Left lung (tissue), 14 donors: ENCODE results near the gene TRPM2. TPM values are rescaled to one million over a fixed set of nuclear protein-coding genes. Genes with fewer than 3 reads are reported as not detected.
A peak's percentile ranks its signal among the peaks of the same experiment; 100 is the strongest.

Experiments
- ATAC-seq: fragments of 200-7000 bp; cut with Tn5 transposase; one replicate; pipeline ENCODE4 v1.9.1; 2020; ENCODE audit warnings: moderate library complexity
- DNase-seq, 4 donors: peaks; one replicate each; pipeline ENCODE4 v3.0.0-alpha.2; 2013 to 2020
- H3K27ac ChIP-seq, 2 donors: fragments of 200-600 bp; sonication (generic) in 1 of 2; one replicate each; pipeline versions ENCODE4 v1.5.0 to v1.8.0; 2020 to 2021
- H3K27me3 ChIP-seq, 2 donors: fragments of 200-600 bp; sonication (generic) in 1 of 2; one replicate each; pipeline versions ENCODE4 v1.5.0 to v1.8.0; 2020 to 2021
- H3K36me3 ChIP-seq, 2 donors: fragments of 200-600 bp; sonication (generic) in 1 of 2; one replicate each; pipeline versions ENCODE4 v1.5.0 to v1.8.0; 2020 to 2021
- H3K4me1 ChIP-seq, 2 donors: fragments of 200-600 bp; one replicate each; pipeline ENCODE4 v1.8.0; 2021
- H3K4me3 ChIP-seq, 2 donors: fragments of 200-600 bp; sonication (generic) in 1 of 2; one replicate each; pipeline versions ENCODE4 v1.5.0 to v1.8.0; 2020 to 2021; ENCODE audit warnings: mild to moderate bottlenecking in 1 of 2
- H3K9me3 ChIP-seq, 2 donors: fragments of 200-600 bp; sonication (generic) in 1 of 2; one replicate each; pipeline versions ENCODE4 v1.5.0 to v1.8.0; 2020 to 2021
- intact Hi-C, 2 donors: fragments of 100-400 bp; cut with DNase I; formaldehyde crosslinking; loops; one replicate each; pipeline versions ENCODE4 v1.11.2 to v1.14.2; 2022
- long read RNA-seq, 12 donors: library from polyadenylated mRNA in 2 of 12; unstranded in 2 of 12; transcript quantifications; one replicate each; pipeline ENCODE4 v2.0.0 and lab custom pipeline, GENCODE V29; 2019 to 2026
- polyA plus RNA-seq, 6 donors: library from polyadenylated mRNA; unstranded; fragments of 120-200 nt; gene quantifications; one replicate each; pipeline ENCODE4 v1.2.1, GENCODE V29; 2013; ENCODE audit not compliant: insufficient read length in 6 of 6
- total RNA-seq, 2 donors: library from RNA; stranded (reverse); fragmentation: NEBNext Ultra II Directional; extraction: Animal tissue kit (Norgen Biotek cat#: 25700); gene quantifications; one replicate each; pipeline ENCODE4 v1.2.1, GENCODE V29; 2021
- TF ChIP-seq, protein P1 (sequence below), 2 donors: fragments of 200-600 bp; sonication (generic) in 1 of 2; IDR thresholded peaks; one replicate each; pipeline versions ENCODE4 v1.5.0 to v1.8.0; 2021; ENCODE audit warnings: antibody characterized with exemption in 2 of 2
- donor health status: DM: no; HTN: yes; CAD: no.
- donor health status: DM: no; HTN: no; CAD: no.

TRPM2 gene
- total RNA-seq (10 to 100 TPM; 11.0 to 25.6 TPM), polyA plus RNA-seq (1 to 10 TPM; 1.2 to 1.8 (median 1.5) TPM)
- long read RNA-seq, donor 1: 0 reads
- long read RNA-seq, donor 2: 0 reads
- long read RNA-seq, donor 3: 0 reads
- long read RNA-seq, donor 4, partial matches to known transcripts: 2 of 2 reads
- long read RNA-seq, donor 4, other reads (novel, unspliced or antisense): 0 of 2 reads
- long read RNA-seq, donor 5: 0 reads
- long read RNA-seq, donor 6: 0 reads
- long read RNA-seq, donor 7: 0 reads
- long read RNA-seq, donor 8: 0 reads
- long read RNA-seq, donor 9: 0 reads
- long read RNA-seq, donor 10, partial matches to known transcripts: 2 of 4 reads
- long read RNA-seq, donor 10, other reads (novel, unspliced or antisense): 2 of 4 reads
- long read RNA-seq, donor 11: 0 reads
- long read RNA-seq, donor 12: 0 reads

DNA sequence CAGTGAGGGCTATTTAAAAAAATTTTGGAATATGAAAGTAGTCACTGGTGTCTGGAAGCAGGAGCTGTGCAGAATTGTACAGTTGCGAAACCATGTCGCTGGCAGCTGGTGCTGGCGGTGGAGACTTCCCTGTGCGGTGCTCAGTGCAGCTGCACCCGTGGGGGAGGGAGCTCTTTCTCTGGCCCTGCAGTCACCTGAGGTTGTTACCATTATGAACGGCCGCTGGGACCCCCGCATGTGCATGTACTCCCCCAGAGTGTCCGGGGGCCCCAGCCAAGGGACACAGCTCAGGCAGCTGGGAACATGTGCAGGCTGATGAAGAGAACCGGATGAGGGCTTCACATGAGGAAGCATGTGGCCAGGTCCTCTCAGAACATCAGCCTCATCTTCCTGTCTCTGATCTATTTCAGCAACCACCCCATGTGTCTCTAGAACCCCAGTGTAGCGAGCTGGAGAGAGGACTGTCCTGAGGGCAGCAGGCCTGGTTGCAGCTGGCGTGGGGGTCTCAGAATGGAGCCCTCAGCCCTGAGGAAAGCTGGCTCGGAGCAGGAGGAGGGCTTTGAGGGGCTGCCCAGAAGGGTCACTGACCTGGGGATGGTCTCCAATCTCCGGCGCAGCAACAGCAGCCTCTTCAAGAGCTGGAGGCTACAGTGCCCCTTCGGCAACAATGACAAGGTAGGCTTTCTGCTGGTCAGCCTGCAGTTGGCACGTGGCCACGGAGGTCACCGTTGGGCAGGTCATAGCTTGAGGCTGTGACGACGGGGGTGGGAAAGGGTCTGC, at the start of gene TRPM2:
Gene TRPM2 (plus strand): TSS at position 431 of the 780 bp plus-strand sequence. CDS start 80 bp downstream, at position 511.
- intact Hi-C loops: no loop called here
- peaks cover 26 to 49% of the 10 kb centered on the region in 2 donors for H3K27me3 ChIP-seq
- TF ChIP-seq, protein P1, sequence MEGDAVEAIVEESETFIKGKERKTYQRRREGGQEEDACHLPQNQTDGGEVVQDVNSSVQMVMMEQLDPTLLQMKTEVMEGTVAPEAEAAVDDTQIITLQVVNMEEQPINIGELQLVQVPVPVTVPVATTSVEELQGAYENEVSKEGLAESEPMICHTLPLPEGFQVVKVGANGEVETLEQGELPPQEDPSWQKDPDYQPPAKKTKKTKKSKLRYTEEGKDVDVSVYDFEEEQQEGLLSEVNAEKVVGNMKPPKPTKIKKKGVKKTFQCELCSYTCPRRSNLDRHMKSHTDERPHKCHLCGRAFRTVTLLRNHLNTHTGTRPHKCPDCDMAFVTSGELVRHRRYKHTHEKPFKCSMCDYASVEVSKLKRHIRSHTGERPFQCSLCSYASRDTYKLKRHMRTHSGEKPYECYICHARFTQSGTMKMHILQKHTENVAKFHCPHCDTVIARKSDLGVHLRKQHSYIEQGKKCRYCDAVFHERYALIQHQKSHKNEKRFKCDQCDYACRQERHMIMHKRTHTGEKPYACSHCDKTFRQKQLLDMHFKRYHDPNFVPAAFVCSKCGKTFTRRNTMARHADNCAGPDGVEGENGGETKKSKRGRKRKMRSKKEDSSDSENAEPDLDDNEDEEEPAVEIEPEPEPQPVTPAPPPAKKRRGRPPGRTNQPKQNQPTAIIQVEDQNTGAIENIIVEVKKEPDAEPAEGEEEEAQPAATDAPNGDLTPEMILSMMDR (IDR thresholded peaks at IDR 0.05): no peak
- peak within 1 kb of the TSS; percentile 5 to 49 for H3K4me3 ChIP-seq
- ATAC-seq: peak; percentile 70
- H3K4me1 ChIP-seq: peaks cover 7 to 74% of the 10 kb centered on the region in 2 donors
- peaks cover 0 to 15% of the 10 kb centered on the region in 2 donors for H3K36me3 ChIP-seq
- H3K27ac ChIP-seq: peak within 1 kb of the TSS; percentile 70 to 96
- H3K9me3 ChIP-seq: no peaks in the 10 kb centered on the region
- DNase-seq: peak in 3 of 4 donors; percentile 72 to 89 (median 80)

DNA sequence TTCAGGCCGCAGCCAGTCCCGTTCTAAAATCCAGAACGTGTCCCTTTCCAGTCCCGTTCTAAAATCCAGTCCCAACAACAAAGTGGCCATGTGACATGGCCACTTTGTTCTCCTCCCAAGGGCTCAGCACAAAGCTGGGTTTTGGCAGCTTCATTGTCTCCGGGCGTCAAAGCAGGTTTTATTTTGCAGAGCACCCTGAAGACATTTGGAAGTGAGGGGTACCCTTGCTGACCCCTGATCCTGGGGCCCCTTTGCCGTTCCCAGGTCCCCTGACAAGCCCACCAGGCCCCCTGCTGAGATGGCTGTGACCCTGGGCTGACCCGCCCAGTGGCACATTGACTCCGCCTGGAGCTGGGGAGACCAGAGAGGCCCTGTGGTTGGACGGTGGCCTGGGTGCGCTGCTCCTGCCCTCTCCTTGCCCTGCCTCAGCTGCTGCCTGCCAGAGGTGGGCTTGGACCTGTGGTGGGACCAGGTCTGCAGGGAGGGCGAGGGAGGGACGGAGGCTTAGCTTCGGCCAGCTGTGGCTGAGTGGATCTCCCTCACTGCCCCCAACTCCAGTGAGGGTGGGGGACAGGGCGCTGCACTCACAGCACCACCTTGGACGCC, 49.3 kb upstream of the TRPM2 start:
- H3K9me3 ChIP-seq: no peaks in the 10 kb centered on the region
- intact Hi-C loops: no loop called here
- H3K4me1 ChIP-seq: peaks cover 20 to 54% of the 10 kb centered on the region in 2 donors
- no peak overlapping the region for H3K4me3 ChIP-seq
- no peak for DNase-seq
- ATAC-seq: no peak
- H3K27ac ChIP-seq: no peak overlapping the region
- TF ChIP-seq, protein P1 (IDR thresholded peaks at IDR 0.05): no peak
- peaks cover 0 to 21% of the 10 kb centered on the region in 2 donors for H3K36me3 ChIP-seq
- H3K27me3 ChIP-seq: no peaks in the 10 kb centered on the region

DNA sequence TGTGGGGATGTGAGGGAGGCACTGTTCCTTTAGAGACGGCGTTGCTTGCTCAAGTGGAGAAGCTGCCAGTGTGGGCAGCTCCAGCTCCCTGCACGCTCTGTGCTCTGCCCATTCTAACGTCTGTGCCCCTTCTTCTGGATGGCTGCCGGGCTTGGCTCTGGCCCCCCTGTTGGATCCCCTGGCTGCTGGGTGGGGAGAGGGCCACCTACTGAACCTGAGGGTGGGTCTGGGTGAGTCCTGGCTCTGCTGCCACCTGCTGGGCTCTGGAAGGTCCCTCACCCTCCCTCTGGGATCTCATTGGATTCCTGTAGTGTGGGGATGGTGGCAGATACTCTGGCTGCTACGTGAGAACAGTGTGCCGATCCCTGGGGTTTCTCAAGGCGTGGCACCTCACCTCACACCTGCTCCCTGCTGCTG, 48.5 kb upstream of the TRPM2 start:
- no peak overlapping the region for H3K27ac ChIP-seq
- no peak overlapping the region for H3K4me3 ChIP-seq
- TF ChIP-seq, protein P1 (IDR thresholded peaks at IDR 0.05): peak; percentile 35 to 40
- H3K9me3 ChIP-seq: no peaks in the 10 kb centered on the region
- H3K27me3 ChIP-seq: no peaks in the 10 kb centered on the region
- intact Hi-C loops: no loop called here
- peaks cover 17 to 49% of the 10 kb centered on the region in 2 donors for H3K4me1 ChIP-seq
- DNase-seq (peak in 2 of 4 donors; percentile 24 to 61), ATAC-seq (peak; percentile 11)
- H3K36me3 ChIP-seq: peaks cover 0 to 26% of the 10 kb centered on the region in 2 donors

DNA sequence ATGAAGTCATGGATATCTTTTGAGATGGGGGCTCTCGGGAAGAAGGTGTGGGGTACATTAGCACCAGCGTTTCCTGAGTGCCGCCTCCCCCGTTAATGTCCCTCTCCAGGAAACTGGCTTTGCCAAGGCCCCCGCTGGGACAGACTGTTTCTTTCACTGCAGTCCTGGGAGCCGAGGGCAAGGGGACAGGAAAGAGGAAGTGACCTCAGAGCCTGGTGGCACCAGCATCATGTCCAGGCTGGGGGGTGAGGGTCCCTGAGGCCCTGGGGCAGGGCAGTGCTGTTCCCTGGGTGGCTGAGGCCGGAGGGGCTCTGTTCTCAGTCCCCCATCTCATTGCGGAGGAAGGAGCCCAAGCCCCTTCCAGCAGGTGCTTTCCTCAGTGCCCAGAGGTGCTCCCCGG, 47.7 kb upstream of the TRPM2 start:
- TF ChIP-seq, protein P1 (IDR thresholded peaks at IDR 0.05): no peak
- no peaks in the 10 kb centered on the region for H3K27me3 ChIP-seq
- DNase-seq: no peak
- H3K36me3 ChIP-seq: peaks cover 0 to 34% of the 10 kb centered on the region in 2 donors
- no peak overlapping the region for H3K4me3 ChIP-seq
- H3K9me3 ChIP-seq: no peaks in the 10 kb centered on the region
- no peak for ATAC-seq
- no peak overlapping the region for H3K27ac ChIP-seq
- H3K4me1 ChIP-seq: peaks cover 17 to 47% of the 10 kb centered on the region in 2 donors
- intact Hi-C loops: no loop called here
